ENCODE data around the gene COL16A1.
A peak's percentile ranks its signal among the peaks of the same experiment; 100 is the strongest.

COL16A1 gene

DNA sequence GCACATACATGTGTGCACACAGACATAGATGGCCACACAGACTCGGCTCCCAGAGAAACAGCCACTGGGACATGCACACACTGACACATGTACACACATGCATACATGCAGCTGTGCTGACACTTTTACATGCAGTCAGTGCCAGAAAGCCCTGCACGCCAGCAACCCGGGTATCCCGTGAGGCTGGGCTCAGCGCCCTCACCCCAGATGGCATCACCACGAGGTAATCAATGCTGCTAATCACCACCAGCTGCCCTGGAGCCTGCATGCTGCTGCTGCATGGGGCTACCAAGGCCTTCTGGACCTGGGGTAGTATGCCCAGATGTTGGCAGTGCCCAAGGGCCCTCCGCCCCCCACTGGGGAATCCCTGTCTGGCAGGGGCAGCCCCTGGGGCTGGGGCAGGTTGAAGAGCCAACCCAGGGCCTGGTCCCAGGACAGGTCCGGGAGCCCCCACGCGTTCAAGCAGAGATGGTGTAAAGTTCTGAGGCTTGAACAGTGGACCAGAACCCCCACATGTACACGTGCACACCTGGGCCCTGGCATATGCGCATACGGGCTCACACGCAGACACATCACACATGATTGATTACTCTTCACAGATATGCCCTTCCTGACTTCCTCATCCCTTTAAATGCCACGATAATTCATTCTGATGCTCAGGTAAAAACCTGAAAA, 2.7 kb upstream of the COL16A1 start:
- Histone ChIP-seq H3K27me3 (ENCODE audit: control insufficient read depth, insufficient read depth, low read length) (no peaks in the 10 kb centered on the region), H2AFZ (no peak overlapping the region), H3K4me3 (ENCODE audit: low read depth, low read length) (no peak overlapping the region), H3K79me2 (no peaks in the 10 kb centered on the region), H3K4me1 (no peaks in the 10 kb centered on the region), H3K36me3 (ENCODE audit: control insufficient read depth, insufficient read depth, low read length) (no peaks in the 10 kb centered on the region), H3K9me3 (ENCODE audit: control insufficient read depth, low read length) (no peaks in the 10 kb centered on the region), H3K9ac (no peak overlapping the region), H3K27ac (no peak overlapping the region), H3K4me2 (ENCODE audit: low read length) (no peak overlapping the region)
- TF ChIP-seq, protein P1, sequence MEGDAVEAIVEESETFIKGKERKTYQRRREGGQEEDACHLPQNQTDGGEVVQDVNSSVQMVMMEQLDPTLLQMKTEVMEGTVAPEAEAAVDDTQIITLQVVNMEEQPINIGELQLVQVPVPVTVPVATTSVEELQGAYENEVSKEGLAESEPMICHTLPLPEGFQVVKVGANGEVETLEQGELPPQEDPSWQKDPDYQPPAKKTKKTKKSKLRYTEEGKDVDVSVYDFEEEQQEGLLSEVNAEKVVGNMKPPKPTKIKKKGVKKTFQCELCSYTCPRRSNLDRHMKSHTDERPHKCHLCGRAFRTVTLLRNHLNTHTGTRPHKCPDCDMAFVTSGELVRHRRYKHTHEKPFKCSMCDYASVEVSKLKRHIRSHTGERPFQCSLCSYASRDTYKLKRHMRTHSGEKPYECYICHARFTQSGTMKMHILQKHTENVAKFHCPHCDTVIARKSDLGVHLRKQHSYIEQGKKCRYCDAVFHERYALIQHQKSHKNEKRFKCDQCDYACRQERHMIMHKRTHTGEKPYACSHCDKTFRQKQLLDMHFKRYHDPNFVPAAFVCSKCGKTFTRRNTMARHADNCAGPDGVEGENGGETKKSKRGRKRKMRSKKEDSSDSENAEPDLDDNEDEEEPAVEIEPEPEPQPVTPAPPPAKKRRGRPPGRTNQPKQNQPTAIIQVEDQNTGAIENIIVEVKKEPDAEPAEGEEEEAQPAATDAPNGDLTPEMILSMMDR (IDR thresholded peaks at IDR 0.05), result no peak

DNA sequence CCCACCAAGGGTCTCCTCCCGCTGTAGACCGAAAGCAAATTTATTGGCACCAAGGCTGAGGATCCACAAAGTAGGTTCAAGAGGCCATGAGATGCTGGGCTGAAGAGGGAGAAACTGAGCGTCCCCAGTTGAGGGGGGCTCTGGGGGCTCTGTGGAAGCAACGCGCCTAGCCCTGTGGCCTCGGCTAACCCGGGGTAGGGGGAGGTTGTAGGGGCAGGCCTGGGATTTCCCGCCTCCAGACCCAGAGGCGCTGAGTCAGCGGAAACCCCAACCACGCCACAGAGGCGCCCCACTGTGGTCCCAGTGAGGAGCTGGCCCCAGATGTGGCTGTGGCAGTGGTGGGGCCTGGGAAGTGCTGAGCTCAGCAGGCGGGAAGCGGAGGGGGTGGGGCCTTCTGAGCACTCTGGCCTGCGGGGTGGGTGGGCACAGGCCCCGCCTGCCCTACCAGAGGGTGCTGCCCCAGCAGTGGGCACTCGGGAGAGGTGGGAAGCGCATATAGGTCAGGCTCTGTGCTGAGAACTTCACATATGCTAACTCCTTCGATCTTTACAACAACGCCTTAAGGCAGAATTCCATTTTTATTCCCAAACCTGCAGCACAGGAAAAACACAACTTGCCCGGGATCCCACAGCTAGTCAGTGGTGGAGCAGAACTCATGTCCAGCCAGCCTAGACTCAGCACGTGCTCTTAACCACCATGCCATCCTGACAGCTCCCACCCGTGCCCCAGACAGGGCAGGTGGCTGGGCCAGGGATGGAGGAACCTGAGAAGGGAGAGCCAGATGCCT, 1.5 kb upstream of the COL16A1 start:
- no peaks in the 10 kb centered on the region for H3K79me2 ChIP-seq
- H3K4me1 ChIP-seq, result peaks cover 4% of the 10 kb centered on the region
- no peak overlapping the region for H2AFZ ChIP-seq
- no peak overlapping the region for H3K9ac ChIP-seq
- TF ChIP-seq, protein P1 (IDR thresholded peaks at IDR 0.05), result no peak
- no peaks in the 10 kb centered on the region for H3K27me3 ChIP-seq (ENCODE audit: control insufficient read depth, insufficient read depth, low read length)
- H3K4me3 ChIP-seq (ENCODE audit: low read depth, low read length), result no peak overlapping the region
- no peak overlapping the region for H3K4me2 ChIP-seq (ENCODE audit: low read length)
- no peak overlapping the region for H3K27ac ChIP-seq
- H3K9me3 ChIP-seq (ENCODE audit: control insufficient read depth, low read length), result no peaks in the 10 kb centered on the region
- no peaks in the 10 kb centered on the region for H3K36me3 ChIP-seq (ENCODE audit: control insufficient read depth, insufficient read depth, low read length)

DNA sequence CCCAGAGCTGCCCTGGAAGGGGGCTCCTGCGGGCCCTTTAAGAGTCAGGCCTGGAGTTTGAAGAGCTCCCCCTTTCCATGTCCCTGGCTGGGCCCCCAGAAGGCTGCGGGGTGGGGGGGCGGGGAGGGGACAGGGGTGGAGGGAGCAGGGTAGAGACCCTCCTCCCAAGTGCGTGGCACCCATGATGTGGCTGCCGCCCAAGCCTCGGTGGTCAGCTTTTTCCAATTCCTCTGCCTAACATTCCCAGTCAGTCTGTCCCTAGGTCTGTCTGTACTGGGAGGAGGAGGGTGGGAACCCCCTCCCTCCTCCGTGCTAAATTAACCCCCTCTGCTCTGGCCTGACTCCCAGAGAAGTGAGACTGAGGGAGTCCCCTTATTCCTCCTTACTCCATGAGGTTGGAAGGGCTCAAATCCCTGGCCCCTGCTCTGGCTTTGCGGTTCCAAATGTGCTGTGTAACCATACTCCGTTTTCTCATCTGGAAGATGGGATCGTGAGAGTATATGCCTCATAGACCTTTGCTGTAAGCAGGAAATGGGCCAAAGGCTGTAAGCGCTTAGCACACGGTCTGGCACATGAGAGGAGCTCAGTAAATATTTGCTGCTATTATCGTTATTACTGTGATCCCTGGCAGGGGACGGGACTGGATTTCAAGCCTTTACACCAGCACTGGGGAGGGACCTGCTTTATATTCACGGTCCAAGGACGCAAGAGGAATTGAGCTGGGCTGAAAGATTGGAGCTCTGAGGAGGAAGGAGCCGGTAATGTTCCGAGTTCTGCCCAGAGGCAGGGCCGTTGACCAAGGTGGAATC, 658 bp upstream of the COL16A1 start:
- peak overlapping the region; percentile 80 for H3K4me2 ChIP-seq (ENCODE audit: low read length)
- no peaks in the 10 kb centered on the region for H3K36me3 ChIP-seq (ENCODE audit: control insufficient read depth, insufficient read depth, low read length)
- peak overlapping the region; percentile 14 for H3K4me3 ChIP-seq (ENCODE audit: low read depth, low read length)
- peak overlapping the region; percentile 62 for H2AFZ ChIP-seq
- no peaks in the 10 kb centered on the region for H3K9me3 ChIP-seq (ENCODE audit: control insufficient read depth, low read length)
- H3K27me3 ChIP-seq (ENCODE audit: control insufficient read depth, insufficient read depth, low read length), result no peaks in the 10 kb centered on the region
- no peak overlapping the region for H3K27ac ChIP-seq
- peaks cover 4% of the 10 kb centered on the region for H3K4me1 ChIP-seq
- TF ChIP-seq, protein P1 (IDR thresholded peaks at IDR 0.05), result no peak
- H3K79me2 ChIP-seq, result no peaks in the 10 kb centered on the region
- H3K9ac ChIP-seq, result no peak overlapping the region

DNA sequence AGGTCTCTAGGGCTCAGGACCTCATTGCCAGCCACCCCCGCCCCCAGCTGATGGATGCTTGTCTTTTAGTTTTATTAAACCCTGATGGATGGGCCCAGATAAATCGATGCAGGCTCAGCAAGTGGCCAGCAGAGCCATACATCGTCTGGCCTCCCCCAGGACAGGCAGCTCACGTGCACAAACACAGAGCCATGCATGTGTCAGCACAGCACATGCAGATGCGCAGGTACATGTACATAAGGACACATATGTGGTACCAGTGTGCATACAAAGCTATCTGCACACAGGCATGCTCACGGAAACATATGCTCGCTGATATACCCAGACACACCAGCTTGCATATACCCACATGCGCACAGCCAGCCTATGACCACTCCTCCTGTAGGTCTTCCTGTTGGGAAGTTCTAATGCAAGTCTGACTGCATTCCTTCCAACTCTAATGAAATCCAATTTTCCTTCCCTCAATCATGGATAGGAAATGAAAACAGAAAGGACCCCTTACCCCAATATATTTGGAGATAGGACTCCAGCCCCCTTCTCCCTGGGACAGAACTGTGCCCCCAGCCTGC, 897 bp downstream of the COL16A1 start:
- peaks cover 4% of the 10 kb centered on the region for H3K4me1 ChIP-seq
- H3K27ac ChIP-seq, result no peak overlapping the region
- no peaks in the 10 kb centered on the region for H3K27me3 ChIP-seq (ENCODE audit: control insufficient read depth, insufficient read depth, low read length)
- H3K4me3 ChIP-seq (ENCODE audit: low read depth, low read length), result no peak overlapping the region
- TF ChIP-seq, protein P1 (IDR thresholded peaks at IDR 0.05), result no peak
- no peak overlapping the region for H3K4me2 ChIP-seq (ENCODE audit: low read length)
- no peak overlapping the region for H3K9ac ChIP-seq
- H2AFZ ChIP-seq, result no peak overlapping the region
- no peaks in the 10 kb centered on the region for H3K9me3 ChIP-seq (ENCODE audit: control insufficient read depth, low read length)
- H3K36me3 ChIP-seq (ENCODE audit: control insufficient read depth, insufficient read depth, low read length), result no peaks in the 10 kb centered on the region
- H3K79me2 ChIP-seq, result no peaks in the 10 kb centered on the region
